GM12875 (cell line): Measurements from ENCODE around the gene C2orf69.
"Not testable (repeated sequence)": the region's sequence is repeated elsewhere in the genome, so short reads cannot be mapped to it uniquely, and the experiment has no call there.

Source experiments
- H3K4me3 ChIP-seq: one replicate; pipeline ENCODE4 v1.5.1; 2011; ENCODE audit warnings: low read depth, low read length, control low read depth
- CTCF ChIP-seq: IDR thresholded peaks from 2 replicates; pipeline ENCODE4 v1.5.1; 2011; ENCODE audit warnings: low read depth, mild to moderate bottlenecking, control low read depth, inconsistent platforms, low read length, moderate library complexity, borderline replicate concordance; ENCODE audit not compliant: insufficient read depth

C2orf69 gene

DNA sequence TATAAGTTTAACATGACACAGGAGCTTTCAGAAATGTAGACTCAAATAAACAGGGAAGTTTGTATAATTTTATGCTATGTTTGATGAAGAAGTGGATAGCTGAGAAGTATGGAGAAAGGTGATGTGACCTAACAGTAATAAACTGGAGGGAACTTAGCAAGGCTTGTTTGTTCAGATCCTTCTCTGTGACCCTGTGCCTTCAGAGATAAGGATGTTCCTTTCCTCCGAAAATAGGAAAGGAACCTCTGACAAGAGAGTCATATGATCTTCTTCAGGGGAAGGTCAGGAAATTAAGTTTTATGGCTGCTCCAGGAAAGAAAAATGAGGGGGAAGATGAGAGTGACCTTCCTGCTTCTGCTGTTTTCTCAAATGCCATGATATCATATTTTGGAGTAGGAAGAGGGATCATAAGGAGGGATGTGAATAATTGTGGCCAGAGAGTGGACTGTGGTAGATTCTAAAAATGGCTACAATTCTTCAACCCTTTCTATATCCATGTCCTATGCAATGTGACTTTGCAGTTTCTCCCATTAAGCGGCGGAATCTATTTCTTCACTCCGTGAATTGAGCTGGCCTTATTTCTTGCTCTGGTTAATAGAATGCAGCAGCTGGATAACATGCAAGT lies 8.5 kb upstream of the C2orf69 start:
- TF ChIP-seq CTCF: no peak
- H3K4me3 ChIP-seq: no peak overlapping the region

GRCh38 chr2:199903111-199903510 lies 8.0 kb upstream of the C2orf69 start:
- no peak for TF ChIP-seq CTCF
- no peak overlapping the region for H3K4me3 ChIP-seq

GRCh38 chr2:199907008-199907714 lies 3.9 kb upstream of the C2orf69 start:
- no peak for TF ChIP-seq CTCF
- H3K4me3 ChIP-seq: no peak overlapping the region

DNA sequence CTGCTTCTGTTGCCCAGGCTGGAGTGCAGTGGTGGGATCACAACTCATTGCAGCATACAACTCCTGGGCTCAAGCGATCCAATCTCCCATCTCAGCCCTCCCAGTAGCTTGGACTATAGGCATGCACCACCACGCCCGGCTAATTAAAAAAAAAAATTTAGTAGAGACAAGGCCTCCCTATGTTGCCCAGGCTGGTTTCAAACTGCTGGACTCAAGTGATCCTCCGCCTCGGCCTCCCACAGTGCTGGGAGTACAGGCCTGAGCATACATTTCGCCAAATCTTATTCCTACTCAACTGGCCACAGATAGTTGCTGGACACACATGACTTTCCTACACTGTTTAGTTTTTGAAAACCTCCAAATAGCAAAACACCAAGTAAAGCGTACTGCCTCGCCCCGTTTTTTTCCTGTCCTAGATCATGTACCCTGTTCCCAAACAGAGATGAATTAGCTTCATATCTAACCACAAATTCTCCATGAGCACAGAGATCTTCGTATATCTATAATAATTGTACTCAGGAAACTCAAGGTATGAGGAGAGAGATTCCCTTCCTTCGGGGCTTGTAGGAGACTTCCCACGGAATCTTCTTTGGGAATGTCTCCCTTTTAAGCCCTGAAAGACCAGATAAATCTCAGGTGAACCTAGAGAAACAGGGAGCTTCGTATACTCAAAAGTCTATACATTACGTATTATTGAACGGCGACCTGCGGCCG lies 598 bp upstream of the C2orf69 start:
- TF ChIP-seq CTCF: no peak

GRCh38 chr2:199911877-199912161 lies 726 bp downstream of the C2orf69 start:
- peak overlapping the region; percentile 69 for H3K4me3 ChIP-seq
- TF ChIP-seq CTCF: no peak

More for the DNA sequence above, 598 bp upstream of the C2orf69 start:
- H3K4me3 ChIP-seq: peak overlapping the region; percentile 69

- H3K4me3 ChIP-seq: not testable (repeated sequence)
Observed at GRCh38 chr2:199912553-199913114, 1.5 kb downstream of the C2orf69 start.

DNA sequence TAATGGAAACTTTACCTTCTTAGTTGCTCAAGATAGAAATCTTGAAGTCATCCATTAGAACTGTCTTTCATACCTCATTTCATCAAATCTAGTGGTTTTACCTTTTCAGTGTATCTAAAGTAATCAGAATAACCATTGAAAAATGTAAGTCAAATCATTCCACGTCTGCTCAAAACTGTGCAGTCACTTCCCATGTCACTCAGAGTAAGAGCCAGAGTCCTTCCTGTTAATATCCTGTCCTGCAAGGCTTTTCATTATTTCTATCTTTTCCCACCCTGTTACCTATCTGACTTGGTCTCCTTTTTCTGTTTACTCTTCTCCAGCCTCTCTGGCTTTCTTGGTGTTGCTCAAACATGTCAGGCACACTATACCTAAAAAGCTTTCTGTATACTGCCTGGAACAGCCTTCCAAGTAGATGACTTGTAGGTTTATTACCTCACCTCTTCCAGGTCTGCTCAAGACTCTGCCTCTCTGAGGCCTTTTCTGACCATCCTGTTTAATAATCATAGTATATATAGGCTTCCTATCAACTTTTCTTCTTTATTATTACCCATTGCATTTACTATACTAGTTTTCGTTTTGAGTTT lies 3.4 kb downstream of the C2orf69 start:
- H3K4me3 ChIP-seq: no peak overlapping the region
- no peak for TF ChIP-seq CTCF
